GM23338 (cell line): ENCODE results near the gene TMEM63B. TPM values are rescaled to one million over a fixed set of nuclear protein-coding genes. Genes with fewer than 3 reads are reported as not detected.
A peak's percentile ranks its signal among the peaks of the same experiment; 100 is the strongest.

Experiments
- ATAC-seq: fragments of 200-7000 bp; cut with Tn5 transposase; 3 replicates; pipeline ENCODE4 v1.9.1; 2020
- DNase-seq: peaks from one replicate; pipeline ENCODE4 v3.0.0-alpha.2; 2015; ENCODE audit warnings: low spot score
- H2AFZ ChIP-seq: fragments of 200-600 bp; sonication (generic); 2 replicates; pipeline ENCODE4 v1.8.0; 2016; ENCODE audit warnings: antibody characterized with exemption, mild to moderate bottlenecking, moderate library complexity
- H3F3A ChIP-seq: fragments of 200-600 bp; sonication (generic); replicated peaks from 2 replicates; pipeline ENCODE4 v1.8.0; 2017; ENCODE audit warnings: antibody characterized with exemption, mixed run types, low read depth
- H3K27ac ChIP-seq: fragments of 200-600 bp; sonication (generic); 2 replicates; pipeline ENCODE4 v1.6.1; 2016; ENCODE audit warnings: low read depth
- H3K27me3 ChIP-seq: fragments of 200-600 bp; sonication (generic); 2 replicates; pipeline ENCODE4 v1.8.0; 2016; ENCODE audit warnings: mild to moderate bottlenecking, mixed run types, moderate library complexity; ENCODE audit not compliant: insufficient read depth
- H3K36me3 ChIP-seq: fragments of 200-600 bp; sonication (generic); 2 replicates; pipeline ENCODE4 v1.8.0; 2016; ENCODE audit warnings: mild to moderate bottlenecking; ENCODE audit not compliant: insufficient read depth
- H3K4me1 ChIP-seq: fragments of 200-600 bp; sonication (generic); 2 replicates; pipeline ENCODE4 v1.8.0; 2016; ENCODE audit warnings: mild to moderate bottlenecking, moderate library complexity; ENCODE audit not compliant: insufficient read depth
- H3K4me2 ChIP-seq: fragments of 200-600 bp; sonication (generic); 2 replicates; pipeline ENCODE4 v1.7.1; 2017; ENCODE audit warnings: mixed run types
- H3K4me3 ChIP-seq: fragments of 200-600 bp; sonication (generic); 2 replicates; pipeline ENCODE4 v1.6.1; 2016; ENCODE audit warnings: mixed run types
- H3K79me2 ChIP-seq: fragments of 200-600 bp; sonication (generic); replicated peaks from 2 replicates; pipeline ENCODE4 v1.8.0; 2017; ENCODE audit warnings: mild to moderate bottlenecking; ENCODE audit not compliant: insufficient read depth
- H3K9me2 ChIP-seq: fragments of 200-600 bp; sonication (generic); 2 replicates; pipeline ENCODE4 v1.8.0; 2017; ENCODE audit not compliant: insufficient read depth
- H4K20me1 ChIP-seq: fragments of 200-600 bp; sonication (generic); replicated peaks from 2 replicates; pipeline ENCODE4 v1.8.0; 2017; ENCODE audit warnings: mild to moderate bottlenecking; ENCODE audit not compliant: insufficient read depth
- H3K27ac Mint-ChIP-seq: 2 replicates; pipeline ENCODE4 v1.8.0; 2020; ENCODE audit warnings: inconsistent platforms, mild to moderate bottlenecking, moderate library complexity, mixed read lengths
- H3K27me3 Mint-ChIP-seq: 3 replicates; pipeline ENCODE4 v1.8.0; 2022; ENCODE audit warnings: low read depth, mild to moderate bottlenecking, moderate library complexity, mixed read lengths, inconsistent platforms; ENCODE audit not compliant: insufficient read depth, poor library complexity
- H3K36me3 Mint-ChIP-seq: 3 replicates; pipeline ENCODE4 v1.8.0; 2021; ENCODE audit warnings: low read depth, mild to moderate bottlenecking, inconsistent platforms, moderate library complexity, mixed read lengths
- H3K4me1 Mint-ChIP-seq: 3 replicates; pipeline ENCODE4 v1.8.0; 2020; ENCODE audit warnings: mild to moderate bottlenecking, inconsistent platforms, mixed read lengths
- H3K4me3 Mint-ChIP-seq: 3 replicates; pipeline ENCODE4 v1.8.0; 2021; ENCODE audit warnings: moderate library complexity, mild to moderate bottlenecking, inconsistent platforms, mixed read lengths
- H3K9me3 Mint-ChIP-seq: 3 replicates; pipeline ENCODE4 v1.8.0; 2020; ENCODE audit warnings: moderate library complexity, mild to moderate bottlenecking, inconsistent platforms, mixed read lengths
- CREB1 ChIP-seq: fragments of 250-450 bp; sonication (Bioruptor Pico); IDR thresholded peaks from 2 replicates; pipeline ENCODE4 v1.5.0; 2020; ENCODE audit warnings: low read depth, mild to moderate bottlenecking, moderate library complexity
- CTCF ChIP-seq, 2 experiments: fragments of 200-600 bp in 1 of 2; sonication (generic) in 1 of 2; conservative IDR thresholded peaks; 2 replicates each; pipeline versions ENCODE4 v1.5.1 to v1.6.1; 2016 to 2017; ENCODE audit warnings: antibody characterized with exemption in 2 of 2, low read depth in 2 of 2, mild to moderate bottlenecking in 2 of 2, moderate library complexity in 1 of 2
- ETS1 ChIP-seq: IDR thresholded peaks from 2 replicates; pipeline ENCODE4 v1.6.1; 2016; ENCODE audit warnings: antibody characterized with exemption
- EZH2 ChIP-seq: fragments of 200-600 bp; sonication (generic); IDR thresholded peaks from one replicate; pipeline ENCODE4 v1.8.0; 2017; ENCODE audit warnings: antibody characterized with exemption, mild to moderate bottlenecking, low read depth; ENCODE audit not compliant: unreplicated experiment
- NANOG ChIP-seq: IDR thresholded peaks from 2 replicates; pipeline ENCODE4 v1.6.1; 2016; ENCODE audit warnings: antibody characterized with exemption, borderline replicate concordance
- POLR2AphosphoS5 ChIP-seq: IDR thresholded peaks from 2 replicates; pipeline ENCODE4 v1.6.1; 2016; ENCODE audit warnings: antibody characterized with exemption, low read depth
- STAT1 ChIP-seq: IDR thresholded peaks from one replicate; pipeline ENCODE4 v1.6.1; 2016; ENCODE audit warnings: antibody characterized with exemption; ENCODE audit not compliant: unreplicated experiment
- ZNF114 ChIP-seq: fragments of 250-450 bp; sonication (Bioruptor Pico); IDR thresholded peaks from 2 replicates; pipeline ENCODE4 v1.5.0; 2020; ENCODE audit warnings: mild to moderate bottlenecking, moderate library complexity
- ZNF331 ChIP-seq: fragments of 250-450 bp; sonication (Bioruptor Pico); IDR thresholded peaks from 2 replicates; pipeline ENCODE4 v1.5.0; 2020; ENCODE audit warnings: low read depth, mild to moderate bottlenecking, moderate library complexity
- polyA plus RNA-seq: library from polyadenylated mRNA; unstranded; fragments of >200 nt; fragmentation: Nextera tagmentation; extraction: Ambion mirVana; gene quantifications from 2 replicates; pipeline ENCODE4 v1.2.1, GENCODE V29; 2016
- total RNA-seq: library from RNA; depleted of rRNA; stranded (reverse); fragments of >200 nt; shearing (Covaris generic); gene quantifications from 2 replicates; pipeline ENCODE4 v1.2.3, GENCODE V29; 2014

The TMEM63B gene
- total and polyA plus RNA-seq, 2 experiments from 2014 or later, result 10.1 to 36.0 TPM

GRCh38 chr6:44117397-44118128 is 9.8 kb upstream of the TMEM63B start (continued):
- no peak for TF ChIP-seq CTCF (conservative IDR thresholded peaks at IDR 0.05; ENCODE audit: low read depth in 2 of 2)
- no peak for TF ChIP-seq ZNF114
- no peak for TF ChIP-seq ZNF331 (CRISPR knock-in tag)
- TF ChIP-seq CREB1 (CRISPR knock-in tag), result no peak
- no peak for TF ChIP-seq NANOG
- TF ChIP-seq STAT1, result no peak

GRCh38 chr6:44119704-44120262 is 7.6 kb upstream of the TMEM63B start:
- Histone ChIP-seq H4K20me1 (peaks cover 91% of the 10 kb centered on the region), H3F3A (no peaks in the 10 kb centered on the region), H3K27ac (peak overlapping the region; percentile 63; the same call in 1 of the 2 replicates), H3K4me3 (no peak overlapping the region), H2AFZ (no peak overlapping the region), H3K36me3 (no peaks in the 10 kb centered on the region; the same call in 1 of the 2 replicates), H3K79me2 (peaks cover 100% of the 10 kb centered on the region), H3K9me2 (no peaks in the 10 kb centered on the region), H3K4me1 (peaks cover 65% of the 10 kb centered on the region), H3K4me2 (no peak overlapping the region), H3K27me3 (no peaks in the 10 kb centered on the region)
- TF ChIP-seq CREB1 (CRISPR knock-in tag) (no peak), POLR2AphosphoS5 (no peak), ZNF114 (no peak), NANOG (no peak), STAT1 (no peak), EZH2 (no peak), ETS1 (no peak)
- peaks cover 12% of the 10 kb centered on the region for H3K36me3 Mint-ChIP-seq
- no peaks in the 10 kb centered on the region for H3K9me3 Mint-ChIP-seq
- H3K27ac Mint-ChIP-seq, result peak overlapping the region; percentile 1; the same call in 1 of the 2 replicates
- DNase-seq, result no peak
- H3K4me1 Mint-ChIP-seq, result peaks cover 60% of the 10 kb centered on the region
- ATAC-seq, result no peak
- peaks cover 4% of the 10 kb centered on the region for H3K27me3 Mint-ChIP-seq
- no peak overlapping the region; the same call in 2 of the 3 replicates for H3K4me3 Mint-ChIP-seq
